ENCODE measurements around the gene NDUFAF8.

Gene NDUFAF8

GRCh38 chr17:81238815-81239713, at the start of gene NDUFAF8, which contains the start of gene TEPSIN:
Gene NDUFAF8 (plus strand): TSS chr17:81239318. CDS start chr17:81239364, 46 bp downstream.
Gene TEPSIN (minus strand): TSS chr17:81239055. CDS start chr17:81239033, 22 bp downstream.
- DNase-seq: peak; percentile 100

- DNase-seq: no peak
Measured at GRCh38 chr17:81189670-81190530, 49.2 kb upstream of the NDUFAF8 start.

- DNase-seq: no peak
Measured at GRCh38 chr17:81190591-81190990, 48.5 kb upstream of the NDUFAF8 start.

GRCh38 chr17:81191116-81191515, 48.0 kb upstream of the NDUFAF8 start:
- no peak for DNase-seq

GRCh38 chr17:81191646-81192045, 47.5 kb upstream of the NDUFAF8 start:
- DNase-seq: no peak

- no peak for DNase-seq
Measured at GRCh38 chr17:81192386-81193050, 46.6 kb upstream of the NDUFAF8 start.

- no peak for DNase-seq
Measured at GRCh38 chr17:81193051-81193410, 46.1 kb upstream of the NDUFAF8 start.

- no peak for DNase-seq
Measured at GRCh38 chr17:81193470-81194224, 45.5 kb upstream of the NDUFAF8 start.

GRCh38 chr17:81194225-81194760, 44.8 kb upstream of the NDUFAF8 start:
- DNase-seq: no peak

GRCh38 chr17:81194941-81195901, 43.9 kb upstream of the NDUFAF8 start:
- no peak for DNase-seq

- DNase-seq: no peak
Measured at GRCh38 chr17:81195941-81196495, 43.1 kb upstream of the NDUFAF8 start.

- no peak for DNase-seq
Measured at GRCh38 chr17:81196505-81197408, 42.4 kb upstream of the NDUFAF8 start.

- no peak for DNase-seq
Measured at GRCh38 chr17:81197409-81197795, 41.7 kb upstream of the NDUFAF8 start.

GRCh38 chr17:81197831-81198490, 41.2 kb upstream of the NDUFAF8 start:
- no peak for DNase-seq

- no peak for DNase-seq
Measured at GRCh38 chr17:81198826-81199481, 40.2 kb upstream of the NDUFAF8 start.

- no peak for DNase-seq
Measured at GRCh38 chr17:81199482-81199830, 39.7 kb upstream of the NDUFAF8 start.

- no peak for DNase-seq
Measured at GRCh38 chr17:81200201-81200600, 38.9 kb upstream of the NDUFAF8 start.

All from NCI-H1436 treated with DMSO at 0.1 percent for 48 hours (cell line).